ENCODE data around the gene AMDHD2. TPM values are rescaled to one million over a fixed set of nuclear protein-coding genes. Genes with fewer than 3 reads are reported as not detected.
A peak's percentile ranks its signal among the peaks of the same experiment; 100 is the strongest.

The AMDHD2 gene
- total and polyA plus RNA-seq, 2 of the 13 experiments (the other 11 are each of a cell fraction or from before 2014, with no cell fraction given) = 33.5 to 39.1 TPM

DNA sequence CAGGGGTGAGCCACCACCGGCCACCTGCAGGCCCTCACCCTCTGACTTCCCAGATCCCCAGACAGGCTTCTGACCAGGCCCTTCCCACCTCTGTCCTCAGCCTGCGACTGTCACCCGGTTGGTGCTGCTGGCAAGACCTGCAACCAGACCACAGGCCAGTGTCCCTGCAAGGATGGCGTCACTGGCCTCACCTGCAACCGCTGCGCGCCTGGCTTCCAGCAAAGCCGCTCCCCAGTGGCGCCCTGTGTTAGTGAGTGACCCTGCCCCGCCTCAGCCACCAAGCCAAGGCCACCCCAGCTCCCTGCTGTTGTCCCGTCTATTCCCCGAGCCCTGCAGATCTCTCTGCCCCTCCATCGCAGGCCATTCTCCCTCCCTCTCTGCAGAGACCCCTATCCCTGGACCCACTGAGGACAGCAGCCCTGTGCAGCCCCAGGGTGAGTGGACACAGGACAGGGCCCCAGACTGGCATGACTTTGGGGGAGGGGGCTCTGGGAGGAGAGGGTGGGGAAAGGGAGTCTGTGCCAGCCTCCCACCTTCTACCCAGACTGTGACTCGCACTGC, 47.2 kb upstream of the AMDHD2 start (continued):
- TF ChIP-seq, protein P1, sequence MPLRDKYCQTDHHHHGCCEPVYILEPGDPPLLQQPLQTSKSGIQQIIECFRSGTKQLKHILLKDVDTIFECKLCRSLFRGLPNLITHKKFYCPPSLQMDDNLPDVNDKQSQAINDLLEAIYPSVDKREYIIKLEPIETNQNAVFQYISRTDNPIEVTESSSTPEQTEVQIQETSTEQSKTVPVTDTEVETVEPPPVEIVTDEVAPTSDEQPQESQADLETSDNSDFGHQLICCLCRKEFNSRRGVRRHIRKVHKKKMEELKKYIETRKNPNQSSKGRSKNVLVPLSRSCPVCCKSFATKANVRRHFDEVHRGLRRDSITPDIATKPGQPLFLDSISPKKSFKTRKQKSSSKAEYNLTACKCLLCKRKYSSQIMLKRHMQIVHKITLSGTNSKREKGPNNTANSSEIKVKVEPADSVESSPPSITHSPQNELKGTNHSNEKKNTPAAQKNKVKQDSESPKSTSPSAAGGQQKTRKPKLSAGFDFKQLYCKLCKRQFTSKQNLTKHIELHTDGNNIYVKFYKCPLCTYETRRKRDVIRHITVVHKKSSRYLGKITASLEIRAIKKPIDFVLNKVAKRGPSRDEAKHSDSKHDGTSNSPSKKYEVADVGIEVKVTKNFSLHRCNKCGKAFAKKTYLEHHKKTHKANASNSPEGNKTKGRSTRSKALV (CRISPR knock-in tag; IDR thresholded peaks at IDR 0.05) = peak; percentile 78; the same call in 1 of the 2 replicates
- TF ChIP-seq MED8 (CRISPR knock-in tag; IDR thresholded peaks at IDR 0.05; ENCODE audit: insufficient replicate concordance) = no peak
- TF ChIP-seq ZNF891 (CRISPR knock-in tag; IDR thresholded peaks at IDR 0.05) = no peak
- TF ChIP-seq HIVEP1 (CRISPR knock-in tag; IDR thresholded peaks at IDR 0.05) = 0 out of 2 replicates have a peak, but pooled peaks have one; percentile 10
- TF ChIP-seq, protein P2, sequence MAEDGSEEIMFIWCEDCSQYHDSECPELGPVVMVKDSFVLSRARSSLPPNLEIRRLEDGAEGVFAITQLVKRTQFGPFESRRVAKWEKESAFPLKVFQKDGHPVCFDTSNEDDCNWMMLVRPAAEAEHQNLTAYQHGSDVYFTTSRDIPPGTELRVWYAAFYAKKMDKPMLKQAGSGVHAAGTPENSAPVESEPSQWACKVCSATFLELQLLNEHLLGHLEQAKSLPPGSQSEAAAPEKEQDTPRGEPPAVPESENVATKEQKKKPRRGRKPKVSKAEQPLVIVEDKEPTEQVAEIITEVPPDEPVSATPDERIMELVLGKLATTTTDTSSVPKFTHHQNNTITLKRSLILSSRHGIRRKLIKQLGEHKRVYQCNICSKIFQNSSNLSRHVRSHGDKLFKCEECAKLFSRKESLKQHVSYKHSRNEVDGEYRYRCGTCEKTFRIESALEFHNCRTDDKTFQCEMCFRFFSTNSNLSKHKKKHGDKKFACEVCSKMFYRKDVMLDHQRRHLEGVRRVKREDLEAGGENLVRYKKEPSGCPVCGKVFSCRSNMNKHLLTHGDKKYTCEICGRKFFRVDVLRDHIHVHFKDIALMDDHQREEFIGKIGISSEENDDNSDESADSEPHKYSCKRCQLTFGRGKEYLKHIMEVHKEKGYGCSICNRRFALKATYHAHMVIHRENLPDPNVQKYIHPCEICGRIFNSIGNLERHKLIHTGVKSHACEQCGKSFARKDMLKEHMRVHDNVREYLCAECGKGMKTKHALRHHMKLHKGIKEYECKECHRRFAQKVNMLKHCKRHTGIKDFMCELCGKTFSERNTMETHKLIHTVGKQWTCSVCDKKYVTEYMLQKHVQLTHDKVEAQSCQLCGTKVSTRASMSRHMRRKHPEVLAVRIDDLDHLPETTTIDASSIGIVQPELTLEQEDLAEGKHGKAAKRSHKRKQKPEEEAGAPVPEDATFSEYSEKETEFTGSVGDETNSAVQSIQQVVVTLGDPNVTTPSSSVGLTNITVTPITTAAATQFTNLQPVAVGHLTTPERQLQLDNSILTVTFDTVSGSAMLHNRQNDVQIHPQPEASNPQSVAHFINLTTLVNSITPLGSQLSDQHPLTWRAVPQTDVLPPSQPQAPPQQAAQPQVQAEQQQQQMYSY (CRISPR knock-in tag; IDR thresholded peaks at IDR 0.05) = no peak
- TF ChIP-seq THAP8 (CRISPR knock-in tag; IDR thresholded peaks at IDR 0.05; ENCODE audit: borderline replicate concordance) = no peak
- TF ChIP-seq, protein P3, sequence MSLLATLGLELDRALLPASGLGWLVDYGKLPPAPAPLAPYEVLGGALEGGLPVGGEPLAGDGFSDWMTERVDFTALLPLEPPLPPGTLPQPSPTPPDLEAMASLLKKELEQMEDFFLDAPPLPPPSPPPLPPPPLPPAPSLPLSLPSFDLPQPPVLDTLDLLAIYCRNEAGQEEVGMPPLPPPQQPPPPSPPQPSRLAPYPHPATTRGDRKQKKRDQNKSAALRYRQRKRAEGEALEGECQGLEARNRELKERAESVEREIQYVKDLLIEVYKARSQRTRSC (CRISPR knock-in tag; IDR thresholded peaks at IDR 0.05; ENCODE audit: low read depth) = no peak
- TF ChIP-seq ZNF362 (CRISPR knock-in tag; IDR thresholded peaks at IDR 0.05; ENCODE audit: borderline replicate concordance) = no peak
- TF ChIP-seq, protein P4, sequence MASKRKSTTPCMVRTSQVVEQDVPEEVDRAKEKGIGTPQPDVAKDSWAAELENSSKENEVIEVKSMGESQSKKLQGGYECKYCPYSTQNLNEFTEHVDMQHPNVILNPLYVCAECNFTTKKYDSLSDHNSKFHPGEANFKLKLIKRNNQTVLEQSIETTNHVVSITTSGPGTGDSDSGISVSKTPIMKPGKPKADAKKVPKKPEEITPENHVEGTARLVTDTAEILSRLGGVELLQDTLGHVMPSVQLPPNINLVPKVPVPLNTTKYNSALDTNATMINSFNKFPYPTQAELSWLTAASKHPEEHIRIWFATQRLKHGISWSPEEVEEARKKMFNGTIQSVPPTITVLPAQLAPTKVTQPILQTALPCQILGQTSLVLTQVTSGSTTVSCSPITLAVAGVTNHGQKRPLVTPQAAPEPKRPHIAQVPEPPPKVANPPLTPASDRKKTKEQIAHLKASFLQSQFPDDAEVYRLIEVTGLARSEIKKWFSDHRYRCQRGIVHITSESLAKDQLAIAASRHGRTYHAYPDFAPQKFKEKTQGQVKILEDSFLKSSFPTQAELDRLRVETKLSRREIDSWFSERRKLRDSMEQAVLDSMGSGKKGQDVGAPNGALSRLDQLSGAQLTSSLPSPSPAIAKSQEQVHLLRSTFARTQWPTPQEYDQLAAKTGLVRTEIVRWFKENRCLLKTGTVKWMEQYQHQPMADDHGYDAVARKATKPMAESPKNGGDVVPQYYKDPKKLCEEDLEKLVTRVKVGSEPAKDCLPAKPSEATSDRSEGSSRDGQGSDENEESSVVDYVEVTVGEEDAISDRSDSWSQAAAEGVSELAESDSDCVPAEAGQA (IDR thresholded peaks at IDR 0.05; ENCODE audit: low read depth) = no peak
- TF ChIP-seq, protein P4 (CRISPR knock-in tag; IDR thresholded peaks at IDR 0.05; ENCODE audit: borderline replicate concordance) = no peak
- TF ChIP-seq ZNF441 (CRISPR knock-in tag; IDR thresholded peaks at IDR 0.05; ENCODE audit: borderline replicate concordance) = no peak
- 0 out of 2 replicates have a peak, but pooled peaks have one; percentile 28 for TF ChIP-seq ZNF619 (CRISPR knock-in tag; IDR thresholded peaks at IDR 0.05)
- no peak for TF ChIP-seq LCORL (IDR thresholded peaks at IDR 0.05)
- TF ChIP-seq LCORL (CRISPR knock-in tag; IDR thresholded peaks at IDR 0.05) = no peak
- TF ChIP-seq SP4 (CRISPR knock-in tag; IDR thresholded peaks at IDR 0.05) = no peak
